ENCODE data around the gene WDR93.

The WDR93 gene

DNA sequence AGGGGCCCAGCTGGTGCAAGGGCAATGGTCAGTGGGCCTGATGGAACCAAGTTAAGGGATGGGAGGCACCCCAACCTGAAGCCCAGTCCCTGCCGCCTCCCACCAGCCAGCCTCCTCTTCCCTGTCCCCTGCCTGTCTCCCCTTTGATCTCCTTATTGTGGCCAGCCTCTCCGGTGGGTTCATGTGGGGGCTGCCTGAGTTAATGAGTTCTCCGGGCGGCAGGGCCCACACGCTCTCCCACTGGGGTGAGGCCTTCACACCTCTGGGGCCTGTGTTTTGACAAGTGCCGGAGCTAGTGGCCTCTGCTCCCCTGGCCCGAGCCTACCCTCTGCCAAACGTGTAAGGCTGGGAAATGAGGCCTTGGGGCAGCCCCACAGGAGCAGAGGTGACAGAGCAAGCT lies 67.7 kb downstream of the WDR93 start:
- WGBS (ENCODE audit: insufficient coverage): 94% methylated on average over 5 of the region's 8 CpGs
- POLR2A ChIA-PET: no interaction called here
- peaks cover 0 to 13% (median 3%) of the 10 kb centered on the region in 4 experiments for H3K4me1 ChIP-seq (ENCODE audit: control extremely low read depth in 1 of 4, control insufficient read depth in 4 of 4, insufficient read depth in 4 of 4, low read length in 3 of 4)
- CTCF ChIA-PET: interaction anchor here (0.7 to 15.3 kb wide), 4 partner anchors 15 to 130 kb away, joined by 3 to 240 read pairs (median 44); partner anchors contain the start of gene MESP2
- DNase-seq: no peak
- no peak overlapping the region for H3K4me3 ChIP-seq (ENCODE audit: control insufficient read depth in 1 of 7, extremely low read depth in 1 of 7, insufficient read depth in 4 of 7, low read depth in 2 of 7, low read length in 6 of 7)
- H3K27me3 ChIP-seq (replicated peaks in 2 of 5; ENCODE audit: control insufficient read depth in 4 of 5, insufficient read depth in 5 of 5, low read length in 4 of 5): peaks cover 0 to 2% (median 0%) of the 10 kb centered on the region in 5 experiments
- no peaks in the 10 kb centered on the region for H3K9me3 ChIP-seq (ENCODE audit: control extremely low read depth in 1 of 5, control insufficient read depth in 4 of 5, insufficient read depth in 2 of 5, low read depth in 1 of 5, low read length in 4 of 5)
- H3K36me3 ChIP-seq (ENCODE audit: control insufficient read depth in 4 of 4, insufficient read depth in 4 of 4, low read length in 3 of 4): no peaks in the 10 kb centered on the region
- H3K27ac ChIP-seq (ENCODE audit: insufficient read depth in 1 of 2, low read depth in 1 of 2, low read length in 2 of 2, poor library complexity in 1 of 2, severe bottlenecking in 2 of 2): no peak overlapping the region

DNA sequence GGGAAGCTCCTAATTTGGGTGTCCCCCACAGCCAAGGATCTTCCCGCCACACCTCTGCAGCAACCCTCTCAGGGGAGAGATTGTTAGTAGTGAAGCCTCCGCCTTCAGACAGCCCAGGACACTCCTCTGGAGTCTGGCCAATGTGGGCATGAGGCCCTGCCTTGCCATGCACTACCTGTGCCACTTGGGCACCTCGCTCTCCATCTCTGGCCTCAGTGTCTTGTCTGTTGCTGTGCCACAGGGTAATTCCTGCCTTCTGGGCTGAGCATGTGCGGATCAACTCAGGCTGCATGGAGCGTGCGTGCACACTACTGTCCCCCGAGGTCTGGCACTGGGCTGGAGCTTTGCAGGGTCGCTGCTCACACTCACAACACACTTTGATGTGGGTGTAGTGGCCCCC lies 68.4 kb downstream of the WDR93 start:
- WGBS (ENCODE audit: insufficient coverage): 96% methylated on average over 8 of the region's 8 CpGs
- H3K4me1 ChIP-seq (ENCODE audit: control extremely low read depth in 1 of 4, control insufficient read depth in 4 of 4, insufficient read depth in 4 of 4, low read length in 3 of 4): peaks cover 0 to 13% (median 3%) of the 10 kb centered on the region in 4 experiments
- peaks cover 0 to 2% (median 0%) of the 10 kb centered on the region in 5 experiments for H3K27me3 ChIP-seq (replicated peaks in 2 of 5; ENCODE audit: control insufficient read depth in 4 of 5, insufficient read depth in 5 of 5, low read length in 4 of 5)
- ChIA-PET POLR2A (no interaction called here), CTCF (interaction anchor here (0.8 to 15.3 kb wide), 4 partner anchors 15 to 130 kb away, joined by 3 to 240 read pairs (median 44); partner anchors contain the start of gene MESP2)
- H3K9me3 ChIP-seq (ENCODE audit: control extremely low read depth in 1 of 5, control insufficient read depth in 4 of 5, insufficient read depth in 2 of 5, low read depth in 1 of 5, low read length in 4 of 5): no peaks in the 10 kb centered on the region
- H3K27ac ChIP-seq (ENCODE audit: insufficient read depth in 1 of 2, low read depth in 1 of 2, low read length in 2 of 2, poor library complexity in 1 of 2, severe bottlenecking in 2 of 2): no peak overlapping the region
- no peaks in the 10 kb centered on the region for H3K36me3 ChIP-seq (ENCODE audit: control insufficient read depth in 4 of 4, insufficient read depth in 4 of 4, low read length in 3 of 4)
- DNase-seq: no peak
- no peak overlapping the region for H3K4me3 ChIP-seq (ENCODE audit: control insufficient read depth in 1 of 7, extremely low read depth in 1 of 7, insufficient read depth in 4 of 7, low read depth in 2 of 7, low read length in 6 of 7)

DNA sequence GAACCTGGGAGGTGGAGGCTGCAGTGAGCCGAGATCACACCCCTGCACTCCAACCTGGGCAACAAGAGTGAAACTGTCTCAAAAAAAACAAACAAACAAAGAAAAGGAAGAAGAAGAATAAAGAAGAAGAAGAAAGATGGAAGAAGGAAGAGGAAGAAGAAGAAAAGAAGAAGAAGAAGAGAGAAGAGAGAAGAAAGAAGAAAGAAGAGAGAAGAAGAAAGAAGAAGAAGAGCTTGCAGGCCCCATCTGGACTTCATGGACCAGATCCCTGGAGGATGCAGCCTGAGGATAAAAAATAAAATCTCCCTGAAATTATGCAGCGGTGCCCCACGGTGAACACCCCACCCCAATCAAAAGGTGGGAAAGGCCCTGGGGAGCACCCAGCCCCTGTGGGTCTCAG lies 69.2 kb downstream of the WDR93 start:
- H3K4me3 ChIP-seq (ENCODE audit: control insufficient read depth in 1 of 7, extremely low read depth in 1 of 7, insufficient read depth in 4 of 7, low read depth in 2 of 7, low read length in 6 of 7): no peak overlapping the region
- H3K36me3 ChIP-seq (ENCODE audit: control insufficient read depth in 4 of 4, insufficient read depth in 4 of 4, low read length in 3 of 4): no peaks in the 10 kb centered on the region
- H3K27me3 ChIP-seq (replicated peaks in 2 of 5; ENCODE audit: control insufficient read depth in 4 of 5, insufficient read depth in 5 of 5, low read length in 4 of 5): no peaks in the 10 kb centered on the region
- 87% methylated on average over 2 of the region's 3 CpGs for WGBS (ENCODE audit: insufficient coverage)
- POLR2A ChIA-PET: interaction anchor here (0.6 kb wide), 1 partner anchor 410 kb away, joined by 5 read pairs; no protein-coding TSS in a partner anchor
- no peaks in the 10 kb centered on the region for H3K9me3 ChIP-seq (ENCODE audit: control extremely low read depth in 1 of 5, control insufficient read depth in 4 of 5, insufficient read depth in 2 of 5, low read depth in 1 of 5, low read length in 4 of 5)
- H3K4me1 ChIP-seq (ENCODE audit: control extremely low read depth in 1 of 4, control insufficient read depth in 4 of 4, insufficient read depth in 4 of 4, low read length in 3 of 4): peaks cover 0 to 13% (median 3%) of the 10 kb centered on the region in 4 experiments
- CTCF ChIA-PET: interaction anchor here (0.8 to 15.3 kb wide), 18 partner anchors 8 to 325 kb away, joined by 3 to 240 read pairs (median 5); partner anchors contain the start of genes AP3S2, MESP1 and MESP2
- no peak for DNase-seq
- H3K27ac ChIP-seq (ENCODE audit: insufficient read depth in 1 of 2, low read depth in 1 of 2, low read length in 2 of 2, poor library complexity in 1 of 2, severe bottlenecking in 2 of 2): no peak overlapping the region

DNA sequence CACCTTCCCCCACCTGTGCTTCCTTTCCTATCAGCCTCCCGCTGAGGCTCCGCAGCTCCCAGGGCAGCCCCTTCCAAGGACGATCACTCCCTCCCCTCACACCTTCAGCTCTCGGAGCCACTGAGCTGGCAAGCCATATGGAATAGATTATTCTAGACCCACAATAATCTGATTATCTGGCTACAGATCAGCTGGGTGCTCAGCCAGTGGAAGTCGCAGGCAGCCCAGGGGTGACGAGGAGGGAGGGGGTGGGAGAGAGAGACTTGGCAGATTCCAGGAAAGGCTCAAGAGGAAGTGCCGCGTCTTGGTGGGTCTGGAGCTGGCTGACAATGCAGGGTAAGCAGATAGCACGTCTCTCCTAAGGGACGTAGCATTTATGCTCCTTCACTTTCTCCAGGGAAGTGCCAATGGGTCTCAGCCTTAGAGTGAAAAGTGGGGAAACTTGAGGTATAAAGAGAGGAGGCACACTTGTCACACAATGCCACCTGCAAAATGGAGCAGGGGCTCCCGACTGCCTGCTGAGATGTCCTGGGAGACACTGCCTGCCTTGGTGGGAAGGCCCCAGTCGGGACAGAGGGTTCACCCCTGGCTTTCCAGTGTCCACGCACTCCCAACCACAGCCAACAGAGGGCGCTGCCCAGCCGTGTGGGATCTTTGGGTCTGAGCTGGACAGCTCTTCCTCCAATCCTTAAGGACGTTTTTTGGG lies 69.8 kb downstream of the WDR93 start:
- CTCF ChIA-PET: interaction anchor here (0.8 to 15.3 kb wide), 30 partner anchors 8 to 325 kb away, joined by 3 to 240 read pairs (median 4); partner anchors contain the start of genes AP3S2, MESP1 and MESP2
- POLR2A ChIA-PET: no interaction called here
- Histone ChIP-seq H3K9me3 (ENCODE audit: control extremely low read depth in 1 of 5, control insufficient read depth in 4 of 5, insufficient read depth in 2 of 5, low read depth in 1 of 5, low read length in 4 of 5) (no peaks in the 10 kb centered on the region), H3K27ac (ENCODE audit: insufficient read depth in 1 of 2, low read depth in 1 of 2, low read length in 2 of 2, poor library complexity in 1 of 2, severe bottlenecking in 2 of 2) (no peak overlapping the region), H3K27me3 (replicated peaks in 2 of 5; ENCODE audit: control insufficient read depth in 4 of 5, insufficient read depth in 5 of 5, low read length in 4 of 5) (no peaks in the 10 kb centered on the region), H3K4me1 (ENCODE audit: control extremely low read depth in 1 of 4, control insufficient read depth in 4 of 4, insufficient read depth in 4 of 4, low read length in 3 of 4) (peaks cover 0 to 13% (median 3%) of the 10 kb centered on the region in 4 experiments), H3K4me3 (ENCODE audit: control insufficient read depth in 1 of 7, extremely low read depth in 1 of 7, insufficient read depth in 4 of 7, low read depth in 2 of 7, low read length in 6 of 7) (no peak overlapping the region), H3K36me3 (ENCODE audit: control insufficient read depth in 4 of 4, insufficient read depth in 4 of 4, low read length in 3 of 4) (no peaks in the 10 kb centered on the region)
- peak; percentile 59 to 73 (median 67) for DNase-seq
- WGBS (ENCODE audit: insufficient coverage): 35% methylated on average over 11 of the region's 16 CpGs

DNA sequence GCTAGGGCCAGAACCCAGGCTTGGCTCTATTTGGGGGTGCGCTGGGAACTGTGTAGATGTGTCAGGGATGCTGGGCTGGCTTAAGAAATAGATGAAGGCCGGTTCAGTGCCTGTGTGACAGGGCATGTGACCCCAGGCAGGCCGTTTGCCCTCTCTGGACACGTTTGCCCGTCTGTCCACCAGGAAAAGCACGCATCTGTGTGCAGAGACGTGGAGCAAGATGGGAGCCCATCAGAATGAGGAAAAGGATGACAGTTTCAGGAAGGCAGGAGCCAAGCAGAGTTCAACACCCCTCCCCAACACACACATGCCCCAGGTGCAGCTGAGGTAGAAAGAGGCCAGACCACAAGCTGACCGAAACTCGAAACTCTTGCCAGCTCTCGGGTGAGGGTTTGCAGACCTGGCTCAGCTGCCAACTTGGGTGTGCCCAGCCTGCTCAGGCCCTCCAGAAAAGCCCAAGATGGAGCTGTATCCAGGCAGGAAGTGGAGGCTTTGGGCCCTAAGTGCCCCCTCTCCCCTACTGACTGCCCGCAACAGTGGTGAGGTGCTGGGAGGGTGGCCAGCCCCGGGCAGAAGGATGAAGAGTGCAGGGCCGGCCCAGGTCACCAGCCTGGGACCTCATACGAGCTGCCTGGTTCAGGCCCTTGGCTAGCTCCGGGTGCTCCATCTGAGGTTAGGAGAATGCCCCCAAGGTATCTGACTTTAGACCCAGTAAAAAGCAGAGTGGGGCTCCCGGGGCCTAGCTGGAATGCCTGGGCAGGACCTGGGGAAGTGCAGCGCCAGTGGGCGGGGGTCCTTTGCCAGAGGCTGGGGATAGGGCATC lies 70.6 kb downstream of the WDR93 start:
- DNase-seq: no peak
- CTCF ChIA-PET: interaction anchor here (0.8 to 15.3 kb wide), 30 partner anchors 9 to 324 kb away, joined by 3 to 240 read pairs (median 4); partner anchors contain the start of genes AP3S2, MESP1 and MESP2
- Histone ChIP-seq H3K4me1 (ENCODE audit: control extremely low read depth in 1 of 4, control insufficient read depth in 4 of 4, insufficient read depth in 4 of 4, low read length in 3 of 4) (peaks cover 0 to 13% (median 3%) of the 10 kb centered on the region in 4 experiments), H3K9me3 (ENCODE audit: control extremely low read depth in 1 of 5, control insufficient read depth in 4 of 5, insufficient read depth in 2 of 5, low read depth in 1 of 5, low read length in 4 of 5) (no peaks in the 10 kb centered on the region), H3K27ac (ENCODE audit: insufficient read depth in 1 of 2, low read depth in 1 of 2, low read length in 2 of 2, poor library complexity in 1 of 2, severe bottlenecking in 2 of 2) (no peak overlapping the region), H3K27me3 (replicated peaks in 2 of 5; ENCODE audit: control insufficient read depth in 4 of 5, insufficient read depth in 5 of 5, low read length in 4 of 5) (no peaks in the 10 kb centered on the region), H3K4me3 (ENCODE audit: control insufficient read depth in 1 of 7, extremely low read depth in 1 of 7, insufficient read depth in 4 of 7, low read depth in 2 of 7, low read length in 6 of 7) (no peak overlapping the region), H3K36me3 (ENCODE audit: control insufficient read depth in 4 of 4, insufficient read depth in 4 of 4, low read length in 3 of 4) (no peaks in the 10 kb centered on the region)
- POLR2A ChIA-PET: no interaction called here
- 78% methylated on average over 15 of the region's 18 CpGs for whole genome bisulfite sequencing (ENCODE audit: insufficient coverage)

DNA sequence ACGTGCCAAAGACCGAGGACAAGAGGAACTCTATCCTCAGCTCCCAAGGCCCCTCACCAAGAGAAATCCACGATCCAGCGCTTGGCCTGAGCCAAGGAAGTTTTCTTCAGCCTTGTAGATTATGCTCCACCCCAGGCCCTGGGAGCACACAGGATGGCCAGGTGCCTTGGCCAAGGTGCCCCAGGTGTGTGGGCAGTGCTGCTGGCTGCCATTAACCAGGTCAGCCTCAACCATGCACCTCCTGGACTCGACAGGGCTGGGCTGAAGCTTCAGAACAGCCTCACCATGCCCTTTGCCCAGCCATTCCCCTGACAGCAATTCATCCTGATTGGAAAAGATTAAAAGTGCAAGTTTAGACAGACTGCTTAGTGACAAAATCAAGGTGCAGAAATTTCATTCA lies 71.3 kb downstream of the WDR93 start:
- H3K36me3 ChIP-seq (ENCODE audit: control insufficient read depth in 4 of 4, insufficient read depth in 4 of 4, low read length in 3 of 4): no peaks in the 10 kb centered on the region
- ChIA-PET CTCF (interaction anchor here (1.0 to 15.3 kb wide), 15 partner anchors 10 to 149 kb away, joined by 3 to 240 read pairs (median 6); partner anchors contain the start of genes MESP1 and MESP2), POLR2A (interaction anchor here (0.6 kb wide), 1 partner anchor 121 kb away, joined by 4 read pairs; no protein-coding TSS in a partner anchor)
- 96% methylated on average over 4 of the region's 5 CpGs for WGBS (ENCODE audit: insufficient coverage)
- no peaks in the 10 kb centered on the region for H3K9me3 ChIP-seq (ENCODE audit: control extremely low read depth in 1 of 5, control insufficient read depth in 4 of 5, insufficient read depth in 2 of 5, low read depth in 1 of 5, low read length in 4 of 5)
- H3K27me3 ChIP-seq (replicated peaks in 2 of 5; ENCODE audit: control insufficient read depth in 4 of 5, insufficient read depth in 5 of 5, low read length in 4 of 5): no peaks in the 10 kb centered on the region
- no peak overlapping the region for H3K27ac ChIP-seq (ENCODE audit: insufficient read depth in 1 of 2, low read depth in 1 of 2, low read length in 2 of 2, poor library complexity in 1 of 2, severe bottlenecking in 2 of 2)
- peaks cover 0 to 13% (median 3%) of the 10 kb centered on the region in 4 experiments for H3K4me1 ChIP-seq (ENCODE audit: control extremely low read depth in 1 of 4, control insufficient read depth in 4 of 4, insufficient read depth in 4 of 4, low read length in 3 of 4)
- DNase-seq: no peak
- H3K4me3 ChIP-seq (ENCODE audit: control insufficient read depth in 1 of 7, extremely low read depth in 1 of 7, insufficient read depth in 4 of 7, low read depth in 2 of 7, low read length in 6 of 7): no peak overlapping the region
